Measurements from ENCODE around the gene GSTO2. TPM values are rescaled to one million over a fixed set of nuclear protein-coding genes. Genes with fewer than 3 reads are reported as not detected.

The GSTO2 gene
- total RNA-seq, 1 donor from 2014 or later, result 0.58 TPM

DNA sequence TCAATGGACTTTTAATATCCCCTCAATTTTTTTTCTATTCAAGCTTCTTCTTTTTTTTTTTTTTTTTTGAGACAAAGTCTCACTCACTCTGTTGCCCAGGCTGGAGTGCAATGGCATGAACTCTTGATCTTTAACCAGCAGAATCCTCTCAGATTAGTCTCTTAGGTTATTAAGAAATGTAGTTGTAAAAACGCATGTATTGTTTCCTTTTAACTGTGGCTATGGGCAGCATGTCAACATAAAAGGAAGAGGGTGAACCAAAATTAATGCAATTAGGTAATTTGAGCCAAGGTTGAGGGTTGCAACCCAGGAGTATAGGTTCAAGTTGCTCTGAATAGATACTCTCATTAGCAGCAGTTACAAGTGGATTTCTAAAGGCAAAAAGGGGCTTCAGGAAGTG lies 18.6 kb upstream of the GSTO2 start:
- TF ChIP-seq, protein P1, sequence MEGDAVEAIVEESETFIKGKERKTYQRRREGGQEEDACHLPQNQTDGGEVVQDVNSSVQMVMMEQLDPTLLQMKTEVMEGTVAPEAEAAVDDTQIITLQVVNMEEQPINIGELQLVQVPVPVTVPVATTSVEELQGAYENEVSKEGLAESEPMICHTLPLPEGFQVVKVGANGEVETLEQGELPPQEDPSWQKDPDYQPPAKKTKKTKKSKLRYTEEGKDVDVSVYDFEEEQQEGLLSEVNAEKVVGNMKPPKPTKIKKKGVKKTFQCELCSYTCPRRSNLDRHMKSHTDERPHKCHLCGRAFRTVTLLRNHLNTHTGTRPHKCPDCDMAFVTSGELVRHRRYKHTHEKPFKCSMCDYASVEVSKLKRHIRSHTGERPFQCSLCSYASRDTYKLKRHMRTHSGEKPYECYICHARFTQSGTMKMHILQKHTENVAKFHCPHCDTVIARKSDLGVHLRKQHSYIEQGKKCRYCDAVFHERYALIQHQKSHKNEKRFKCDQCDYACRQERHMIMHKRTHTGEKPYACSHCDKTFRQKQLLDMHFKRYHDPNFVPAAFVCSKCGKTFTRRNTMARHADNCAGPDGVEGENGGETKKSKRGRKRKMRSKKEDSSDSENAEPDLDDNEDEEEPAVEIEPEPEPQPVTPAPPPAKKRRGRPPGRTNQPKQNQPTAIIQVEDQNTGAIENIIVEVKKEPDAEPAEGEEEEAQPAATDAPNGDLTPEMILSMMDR (conservative IDR thresholded peaks at IDR 0.05), result no peak
- H3K9me3 Mint-ChIP-seq, result peaks cover 6% of the 10 kb centered on the region
- H3K36me3 Mint-ChIP-seq (ENCODE audit: low read depth), result peaks cover 4% of the 10 kb centered on the region
- H3K4me3 Mint-ChIP-seq, result peak overlapping the region; percentile 25
- peaks cover 17% of the 10 kb centered on the region for H3K27me3 Mint-ChIP-seq (ENCODE audit: low read depth)
- H3K4me1 Mint-ChIP-seq, result peaks cover 24% of the 10 kb centered on the region
- no peak for DNase-seq (ENCODE audit: low read depth, low spot score)
- no peak overlapping the region for H3K27ac Mint-ChIP-seq (ENCODE audit: unreplicated experiment)

DNA sequence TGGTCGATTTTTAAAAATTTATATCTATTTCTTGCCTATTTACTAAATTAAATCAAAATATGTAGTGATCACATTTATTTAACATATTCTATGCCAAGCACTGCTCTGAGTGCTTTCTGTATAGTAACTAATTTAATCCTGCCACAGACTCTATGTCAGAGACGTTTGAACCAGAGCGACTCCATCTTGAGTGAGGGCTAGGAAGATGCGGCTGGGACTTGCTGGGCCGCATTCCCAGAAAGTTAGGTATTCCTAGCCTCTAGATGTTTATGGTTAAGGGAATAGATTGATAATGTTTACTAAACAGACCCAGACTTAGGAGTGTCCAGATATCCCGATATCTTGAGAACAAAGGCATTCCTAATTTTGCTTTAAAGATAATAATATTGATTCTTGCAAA lies 17.5 kb upstream of the GSTO2 start:
- peaks cover 17% of the 10 kb centered on the region for H3K27me3 Mint-ChIP-seq (ENCODE audit: low read depth)
- peaks cover 35% of the 10 kb centered on the region for H3K4me1 Mint-ChIP-seq
- H3K36me3 Mint-ChIP-seq (ENCODE audit: low read depth), result peaks cover 4% of the 10 kb centered on the region
- TF ChIP-seq, protein P1 (conservative IDR thresholded peaks at IDR 0.05), result no peak
- no peak for DNase-seq (ENCODE audit: low read depth, low spot score)
- H3K27ac Mint-ChIP-seq (ENCODE audit: unreplicated experiment), result no peak overlapping the region
- peak overlapping the region; percentile 13 for H3K4me3 Mint-ChIP-seq
- H3K9me3 Mint-ChIP-seq, result peaks cover 5% of the 10 kb centered on the region

DNA sequence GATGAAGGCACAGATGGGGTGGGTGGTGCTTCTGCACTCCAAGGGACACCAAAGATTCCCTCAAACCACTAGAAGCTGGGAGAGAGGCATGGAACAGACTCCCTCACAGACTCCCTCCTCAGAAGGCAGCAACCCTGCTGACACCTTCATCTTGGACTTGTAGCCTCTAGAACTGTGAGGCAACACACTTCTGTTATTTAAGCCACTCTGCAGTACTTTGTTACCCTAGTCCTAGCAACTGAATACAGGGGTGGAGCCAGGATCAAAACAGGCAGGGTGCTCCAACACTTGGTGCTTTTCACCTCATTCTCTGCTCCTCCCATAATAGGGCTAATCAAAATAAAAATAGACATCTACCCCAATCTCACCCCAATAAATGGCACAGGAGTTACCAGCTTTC lies 16.6 kb upstream of the GSTO2 start:
- H3K9me3 Mint-ChIP-seq, result peaks cover 1% of the 10 kb centered on the region
- no peak for DNase-seq (ENCODE audit: low read depth, low spot score)
- peaks cover 1% of the 10 kb centered on the region for H3K36me3 Mint-ChIP-seq (ENCODE audit: low read depth)
- H3K4me3 Mint-ChIP-seq, result peak overlapping the region; percentile 93
- H3K27ac Mint-ChIP-seq (ENCODE audit: unreplicated experiment), result no peak overlapping the region
- TF ChIP-seq, protein P1 (conservative IDR thresholded peaks at IDR 0.05), result no peak
- peaks cover 37% of the 10 kb centered on the region for H3K4me1 Mint-ChIP-seq
- peaks cover 17% of the 10 kb centered on the region for H3K27me3 Mint-ChIP-seq (ENCODE audit: low read depth)

DNA sequence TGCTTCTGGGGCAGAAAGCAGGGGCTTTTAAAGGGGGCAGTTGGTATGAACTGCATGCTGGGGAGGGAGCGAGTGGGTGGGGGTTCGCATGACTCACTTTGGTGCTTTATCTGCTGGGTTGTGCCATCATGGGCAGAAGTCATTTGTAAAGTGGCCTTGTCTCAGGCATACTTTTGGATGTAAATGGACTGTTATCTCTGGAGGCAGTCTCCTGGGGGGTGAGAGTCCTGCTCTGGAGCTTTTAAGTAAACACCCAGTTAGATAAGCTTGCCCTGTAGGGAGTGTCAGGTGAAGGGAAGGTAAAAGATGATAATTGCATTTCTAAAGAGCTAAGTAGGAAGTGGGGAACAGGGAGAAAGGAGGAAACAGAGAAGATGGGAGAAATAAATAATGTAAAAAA lies 15.9 kb upstream of the GSTO2 start:
- peaks cover 3% of the 10 kb centered on the region for H3K36me3 Mint-ChIP-seq (ENCODE audit: low read depth)
- peaks cover 37% of the 10 kb centered on the region for H3K4me1 Mint-ChIP-seq
- H3K27me3 Mint-ChIP-seq (ENCODE audit: low read depth), result peaks cover 17% of the 10 kb centered on the region
- TF ChIP-seq, protein P1 (conservative IDR thresholded peaks at IDR 0.05), result no peak
- no peaks in the 10 kb centered on the region for H3K9me3 Mint-ChIP-seq
- DNase-seq (ENCODE audit: low read depth, low spot score), result no peak
- H3K4me3 Mint-ChIP-seq, result peak overlapping the region; percentile 93
- no peak overlapping the region for H3K27ac Mint-ChIP-seq (ENCODE audit: unreplicated experiment)

DNA sequence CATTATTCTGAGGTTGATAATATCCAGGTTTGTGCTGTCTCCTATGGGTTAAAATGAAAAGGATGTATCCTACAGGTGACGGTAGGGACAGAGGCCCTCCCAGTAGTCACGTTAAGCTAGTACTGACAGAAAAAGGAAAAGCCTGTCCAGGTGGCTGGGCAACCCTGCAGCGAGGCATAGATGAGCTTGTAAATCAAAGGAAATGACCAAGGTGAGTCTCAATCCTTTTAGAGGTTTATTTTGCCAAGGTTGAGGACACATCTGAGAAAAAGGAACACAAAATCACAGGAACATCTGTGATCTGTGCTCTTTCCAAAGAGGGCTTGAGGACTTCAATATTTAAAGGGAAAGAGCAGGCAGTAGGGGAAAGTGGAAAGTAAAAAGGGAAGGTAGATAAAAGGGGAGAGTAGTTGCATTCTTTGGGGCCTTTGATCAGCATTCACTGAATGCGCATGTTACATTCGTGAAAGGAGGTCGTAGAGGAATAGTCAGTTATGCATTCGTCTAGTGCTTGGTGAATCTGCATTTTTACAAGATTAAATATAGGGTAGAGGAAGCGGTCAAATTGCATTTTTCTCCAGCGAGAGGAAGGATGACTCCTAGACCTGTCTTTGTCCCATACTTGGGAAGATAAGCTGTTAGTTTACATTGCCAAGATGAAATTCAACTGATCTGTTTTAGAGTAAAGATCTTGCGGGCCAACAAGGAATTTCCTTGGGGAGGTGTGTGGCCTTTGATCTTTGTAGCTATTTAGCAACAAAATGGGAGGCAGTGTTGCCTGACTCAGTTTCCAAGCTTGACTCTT lies 15.2 kb upstream of the GSTO2 start:
- no peaks in the 10 kb centered on the region for H3K9me3 Mint-ChIP-seq

More for the DNA sequence above, 15.2 kb upstream of the GSTO2 start:
- TF ChIP-seq, protein P1 (conservative IDR thresholded peaks at IDR 0.05), result no peak
- Mint-ChIP-seq H3K4me3 (peak overlapping the region; percentile 93), H3K27me3 (ENCODE audit: low read depth) (peaks cover 17% of the 10 kb centered on the region), H3K36me3 (ENCODE audit: low read depth) (peaks cover 5% of the 10 kb centered on the region), H3K4me1 (peaks cover 37% of the 10 kb centered on the region), H3K27ac (ENCODE audit: unreplicated experiment) (no peak overlapping the region)
- DNase-seq (ENCODE audit: low read depth, low spot score), result no peak
